Esophagus squamous epithelium (tissue), 5 donors: ENCODE results near the gene RAB40C. TPM values are rescaled to one million over a fixed set of nuclear protein-coding genes. Genes with fewer than 3 reads are reported as not detected.

Experiments used
- DNase-seq: peaks from one replicate; lab custom pipeline; 2025; lab: John Stamatoyannopoulos, UW
- H3K27ac ChIP-seq, 4 donors: fragments of 200-600 bp; sonication (generic); one replicate each; pipeline ENCODE4 v1.5.1; 2016 to 2019; ENCODE audit warnings: mild to moderate bottlenecking in 1 of 4
- H3K27me3 ChIP-seq, 4 donors: fragments of 200-600 bp; sonication (generic); 1 replicate in 3 of 4; 2 replicates in 1 of 4; pipeline versions ENCODE4 v1.5.1 to v1.6.0; 2017 to 2021; ENCODE audit warnings: antibody characterized with exemption in 1 of 4
- H3K36me3 ChIP-seq, 3 donors: fragments of 200-600 bp; sonication (generic); one replicate each; pipeline ENCODE4 v1.5.1; 2016 to 2019
- H3K4me1 ChIP-seq, 3 donors: fragments of 200-600 bp; sonication (generic); one replicate each; pipeline ENCODE4 v1.5.1; 2017 to 2019
- H3K4me3 ChIP-seq, 4 donors: fragments of 200-600 bp; sonication (generic); 1 replicate in 3 of 4; 2 replicates in 1 of 4; pipeline ENCODE4 v1.5.1; 2016 to 2019; ENCODE audit warnings: mild to moderate bottlenecking in 2 of 4, moderate library complexity in 1 of 4
- H3K9me3 ChIP-seq, 3 donors: fragments of 200-600 bp; sonication (generic); one replicate each; pipeline ENCODE4 v1.5.1; 2016 to 2019
- POLR2A ChIP-seq, 4 donors: fragments of 450-650 bp; IDR thresholded peaks; one replicate each; pipeline ENCODE4 v1.6.1; 2017; ENCODE audit warnings: antibody characterized with exemption in 4 of 4, mild to moderate bottlenecking in 4 of 4, moderate library complexity in 3 of 4
- WGBS, 2 donors: methylation state at CpG; one replicate each; pipeline ENCODE4 v1.1.5; 2018; 5-methylcytosine and 5-hydroxymethylcytosine counted together
- intact Hi-C: fragments of 100-400 bp; cut with DNase I; formaldehyde crosslinking; loops from one replicate; pipeline ENCODE4 v1.15.0; 2022
- total RNA-seq, 4 donors: library from RNA; depleted of rRNA; stranded (reverse); fragments of >200 nt; gene quantifications; one replicate each; pipeline ENCODE4 v1.1.0, GENCODE V29; 2016
- TF ChIP-seq, protein P1 (sequence below), 6 experiments: fragments of 450-650 bp in 4 of 6; fragments of 200-600 bp in 2 of 6; sonication (generic) in 2 of 6; IDR thresholded peaks; one replicate each; pipeline ENCODE4 v1.5.1; 2016 to 2019; ENCODE audit warnings: antibody characterized with exemption in 6 of 6, mild to moderate bottlenecking in 4 of 6, moderate library complexity in 4 of 6
- donor health status: DM: yes; HTN: yes; CAD: no.

RAB40C gene
- total RNA-seq, 4 donors from 2014 or later, result 14.2 to 31.4 (median 20.3) TPM

GRCh38 chr16:670485-671352 is 80.9 kb downstream of the RAB40C start:
- Histone ChIP-seq H3K36me3 (peaks cover 35 to 56% (median 36%) of the 10 kb centered on the region in 3 donors), H3K27me3 (peaks cover 0 to 7% (median 0%) of the 10 kb centered on the region in 4 donors), H3K4me1 (peaks cover 23 to 58% (median 24%) of the 10 kb centered on the region in 3 donors), H3K9me3 (no peaks in the 10 kb centered on the region), H3K4me3 (no peak overlapping the region), H3K27ac (no peak overlapping the region)
- 90% methylated on average over 37 of the region's 52 CpGs; no CpG with 5 or more reads in 1 of the 2 donors for WGBS, 2 donors
- intact Hi-C loops, result no loop called here
- TF ChIP-seq, protein P1, sequence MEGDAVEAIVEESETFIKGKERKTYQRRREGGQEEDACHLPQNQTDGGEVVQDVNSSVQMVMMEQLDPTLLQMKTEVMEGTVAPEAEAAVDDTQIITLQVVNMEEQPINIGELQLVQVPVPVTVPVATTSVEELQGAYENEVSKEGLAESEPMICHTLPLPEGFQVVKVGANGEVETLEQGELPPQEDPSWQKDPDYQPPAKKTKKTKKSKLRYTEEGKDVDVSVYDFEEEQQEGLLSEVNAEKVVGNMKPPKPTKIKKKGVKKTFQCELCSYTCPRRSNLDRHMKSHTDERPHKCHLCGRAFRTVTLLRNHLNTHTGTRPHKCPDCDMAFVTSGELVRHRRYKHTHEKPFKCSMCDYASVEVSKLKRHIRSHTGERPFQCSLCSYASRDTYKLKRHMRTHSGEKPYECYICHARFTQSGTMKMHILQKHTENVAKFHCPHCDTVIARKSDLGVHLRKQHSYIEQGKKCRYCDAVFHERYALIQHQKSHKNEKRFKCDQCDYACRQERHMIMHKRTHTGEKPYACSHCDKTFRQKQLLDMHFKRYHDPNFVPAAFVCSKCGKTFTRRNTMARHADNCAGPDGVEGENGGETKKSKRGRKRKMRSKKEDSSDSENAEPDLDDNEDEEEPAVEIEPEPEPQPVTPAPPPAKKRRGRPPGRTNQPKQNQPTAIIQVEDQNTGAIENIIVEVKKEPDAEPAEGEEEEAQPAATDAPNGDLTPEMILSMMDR (IDR thresholded peaks at IDR 0.05), result no peak
- TF ChIP-seq POLR2A (IDR thresholded peaks at IDR 0.05), result no peak
- DNase-seq, result no peak

DNA sequence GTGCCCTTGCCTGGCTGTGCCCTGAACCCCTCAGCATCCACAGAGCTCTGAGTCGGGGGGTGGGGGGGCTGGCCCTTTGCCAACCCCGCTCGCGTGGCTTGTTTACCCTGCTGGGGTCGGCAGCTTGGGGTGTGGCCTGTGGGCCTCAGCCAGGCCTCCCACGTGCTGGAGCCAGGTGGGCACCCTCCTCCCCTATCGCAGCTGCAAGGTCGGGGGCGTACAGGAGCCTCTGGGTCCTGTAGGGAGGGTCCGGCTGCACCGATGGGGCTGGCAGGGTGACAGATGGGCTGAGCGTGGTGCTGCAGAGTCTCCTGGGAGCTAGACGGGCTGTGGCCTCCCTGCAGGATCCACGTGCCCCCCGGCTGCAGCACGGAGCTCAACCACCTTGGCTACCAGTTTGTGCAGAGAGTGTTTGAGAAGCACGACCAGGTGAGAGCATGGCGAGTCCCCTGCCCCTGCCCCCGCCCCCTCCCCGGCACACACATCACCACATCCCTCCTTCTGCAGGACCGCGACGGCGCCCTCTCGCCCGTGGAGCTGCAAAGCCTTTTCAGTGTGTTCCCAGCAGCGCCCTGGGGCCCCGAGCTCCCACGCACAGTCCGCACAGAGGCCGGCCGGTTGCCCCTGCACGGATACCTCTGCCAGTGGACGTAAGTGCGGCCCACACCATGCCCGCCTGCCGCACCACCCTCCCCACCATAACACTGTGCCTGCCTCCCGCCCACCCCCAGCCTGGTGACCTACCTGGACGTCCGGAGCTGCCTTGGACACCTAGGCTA is 81.7 kb downstream of the RAB40C start:
- H3K4me3 ChIP-seq, result no peak overlapping the region
- no peak overlapping the region for H3K27ac ChIP-seq
- TF ChIP-seq POLR2A (IDR thresholded peaks at IDR 0.05), result no peak
- TF ChIP-seq, protein P1 (IDR thresholded peaks at IDR 0.05), result no peak
- no peaks in the 10 kb centered on the region for H3K9me3 ChIP-seq
- intact Hi-C loops, result no loop called here
- peaks cover 0 to 15% (median 0%) of the 10 kb centered on the region in 4 donors for H3K27me3 ChIP-seq
- 73 to 100% methylated on average over 2 of the region's 40 CpGs for WGBS, 2 donors
- DNase-seq, result no peak
- peaks cover 32 to 67% (median 32%) of the 10 kb centered on the region in 3 donors for H3K4me1 ChIP-seq
- peaks cover 35 to 56% (median 36%) of the 10 kb centered on the region in 3 donors for H3K36me3 ChIP-seq

DNA sequence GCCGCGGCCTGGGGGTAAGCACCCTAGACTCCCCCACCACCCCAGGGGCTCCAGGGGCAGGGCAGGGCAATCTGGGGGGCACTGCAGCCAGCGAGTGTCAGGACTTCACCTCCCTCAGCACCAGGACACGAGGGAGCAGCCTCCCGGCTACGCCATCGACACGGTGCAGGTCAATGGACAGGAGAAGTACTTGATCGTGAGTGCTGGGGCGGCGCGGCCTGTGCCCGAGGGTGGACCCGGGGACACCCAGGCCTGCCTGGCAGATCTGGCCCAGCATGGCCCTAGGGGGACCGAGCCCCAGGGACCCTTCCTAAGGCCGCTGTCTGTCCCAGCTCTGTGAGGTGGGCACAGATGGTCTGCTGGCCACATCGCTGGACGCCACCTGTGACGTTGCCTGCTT is 82.5 kb downstream of the RAB40C start:
- no peak for DNase-seq
- WGBS, 2 donors, result no CpG with 5 or more reads among the region's 19 CpGs
- H3K4me3 ChIP-seq, result no peak overlapping the region
- no peak overlapping the region for H3K27ac ChIP-seq
- intact Hi-C loops, result no loop called here
- H3K36me3 ChIP-seq, result peaks cover 35 to 56% (median 36%) of the 10 kb centered on the region in 3 donors
- TF ChIP-seq, protein P1 (IDR thresholded peaks at IDR 0.05), result no peak
- TF ChIP-seq POLR2A (IDR thresholded peaks at IDR 0.05), result no peak
- H3K27me3 ChIP-seq, result peaks cover 0 to 24% (median 0%) of the 10 kb centered on the region in 4 donors
- no peaks in the 10 kb centered on the region for H3K9me3 ChIP-seq
- H3K4me1 ChIP-seq, result peaks cover 34 to 68% (median 36%) of the 10 kb centered on the region in 3 donors

GRCh38 chr16:672851-673250 is 83.0 kb downstream of the RAB40C start:
- Histone ChIP-seq H3K4me1 (peaks cover 32 to 68% (median 36%) of the 10 kb centered on the region in 3 donors), H3K9me3 (no peaks in the 10 kb centered on the region), H3K27ac (no peak overlapping the region), H3K4me3 (no peak overlapping the region), H3K27me3 (peaks cover 0 to 29% (median 0%) of the 10 kb centered on the region in 4 donors), H3K36me3 (peaks cover 35 to 56% (median 36%) of the 10 kb centered on the region in 3 donors)
- 95% methylated on average over 13 of the region's 21 CpGs; no CpG with 5 or more reads in 1 of the 2 donors for WGBS, 2 donors
- no peak for DNase-seq
- intact Hi-C loops, result no loop called here
- TF ChIP-seq, protein P1 (IDR thresholded peaks at IDR 0.05), result no peak
